Cortex of kidney (tissue), 1 donor: ENCODE measurements around the gene TNRC6B.

ENCODE experiments used
- DNase-seq: peaks from one replicate; lab custom pipeline; 2025; lab: John Stamatoyannopoulos, UW

Gene TNRC6B

GRCh38 chr22:40240686-40241085 is 63.0 kb downstream of the TNRC6B start:
- DNase-seq: no peak

DNA sequence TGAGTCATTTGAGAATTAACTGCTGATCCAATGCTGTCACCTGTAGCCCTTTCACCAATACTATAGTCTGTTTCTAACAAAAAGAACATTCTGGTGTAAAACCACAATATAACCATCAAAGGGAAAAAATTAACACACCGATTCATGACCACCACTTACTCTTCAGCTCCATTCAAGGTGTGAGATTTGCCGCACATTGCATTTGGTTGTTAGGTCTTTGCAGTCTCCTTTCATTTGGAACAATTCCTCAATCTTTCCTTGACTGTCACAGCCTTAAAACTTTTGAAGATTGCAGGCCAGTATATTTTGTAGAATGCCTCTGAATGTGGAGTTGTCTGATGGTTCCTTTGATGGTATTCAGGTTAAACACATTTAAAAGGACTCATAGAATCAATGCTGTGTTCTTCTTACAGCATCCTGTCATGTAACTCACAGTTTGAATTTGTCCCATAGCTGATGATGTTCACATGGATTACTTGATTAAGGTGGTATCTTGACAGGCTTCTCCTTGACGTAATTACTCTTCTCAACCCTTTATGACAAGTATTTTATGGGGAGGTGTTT is 63.6 kb downstream of the TNRC6B start:
- no peak for DNase-seq

GRCh38 chr22:40243891-40244290 is 66.2 kb downstream of the TNRC6B start:
- DNase-seq: no peak

DNA sequence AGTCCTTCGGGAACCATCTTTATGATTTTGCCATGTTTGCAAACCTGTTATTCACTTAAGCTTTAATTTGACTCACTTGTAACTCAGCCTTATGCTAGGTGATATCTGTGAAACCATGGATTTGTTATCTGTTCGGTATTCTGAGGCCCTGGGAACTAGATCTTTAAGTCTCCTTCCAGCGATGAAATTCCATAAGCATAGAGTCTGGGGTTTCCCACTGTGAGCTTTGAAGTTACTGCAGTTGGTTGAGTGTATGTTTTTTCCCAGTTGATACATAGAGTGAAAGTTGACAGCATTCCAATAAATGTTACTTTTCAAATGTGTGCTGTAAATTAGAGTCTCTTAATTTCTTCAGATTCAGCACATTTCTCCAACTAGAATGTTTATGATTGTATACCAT is 66.9 kb downstream of the TNRC6B start:
- DNase-seq: no peak

DNA sequence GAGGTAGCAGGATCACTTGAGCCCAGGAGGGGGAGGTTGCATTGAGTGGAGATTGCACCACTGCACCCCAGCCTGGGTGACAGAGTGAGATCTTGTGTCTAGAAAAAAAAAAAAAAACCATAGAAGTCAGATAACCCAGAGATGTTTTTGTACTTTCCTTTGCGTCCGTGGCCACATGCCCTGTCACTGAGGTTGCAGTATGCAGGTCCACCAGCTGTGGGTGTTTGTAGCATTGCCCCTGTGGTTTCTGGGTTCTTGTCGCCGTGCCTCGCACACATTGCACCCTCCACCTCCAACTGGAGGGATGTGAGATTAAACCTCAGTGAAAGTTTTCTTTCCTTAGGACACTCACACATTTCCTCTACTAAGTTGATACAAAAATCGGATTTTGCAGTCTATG is 70.3 kb downstream of the TNRC6B start:
- no peak for DNase-seq

GRCh38 chr22:40249286-40249685 is 71.6 kb downstream of the TNRC6B start:
- DNase-seq: no peak

- DNase-seq: no peak
These were observed 72.9 kb downstream of the TNRC6B start for GRCh38 chr22:40250608-40251007.

- no peak for DNase-seq
These were observed 73.4 kb downstream of the TNRC6B start for GRCh38 chr22:40251106-40251505.

DNA sequence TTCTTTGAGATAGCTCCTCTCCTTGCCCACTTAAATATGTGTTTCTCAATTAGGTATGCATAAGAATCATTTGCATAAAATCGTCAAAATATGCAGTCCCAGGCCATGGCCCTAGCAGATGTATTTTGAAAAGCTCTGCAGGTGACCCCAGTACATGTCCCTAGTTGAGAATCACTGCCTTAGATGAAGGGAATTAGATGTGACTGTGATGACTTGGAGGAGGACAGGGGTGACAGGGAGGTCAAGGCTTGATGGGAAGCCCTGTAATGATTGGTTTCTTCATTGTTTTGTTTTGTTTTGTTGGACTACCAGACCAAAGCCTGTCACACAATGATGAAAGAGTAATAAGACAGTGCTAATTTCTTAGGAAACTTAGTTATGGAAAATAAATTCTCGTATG is 74.4 kb downstream of the TNRC6B start:
- DNase-seq: no peak

- DNase-seq: no peak
These were observed 78.8 kb downstream of the TNRC6B start for GRCh38 chr22:40256516-40256915.

DNA sequence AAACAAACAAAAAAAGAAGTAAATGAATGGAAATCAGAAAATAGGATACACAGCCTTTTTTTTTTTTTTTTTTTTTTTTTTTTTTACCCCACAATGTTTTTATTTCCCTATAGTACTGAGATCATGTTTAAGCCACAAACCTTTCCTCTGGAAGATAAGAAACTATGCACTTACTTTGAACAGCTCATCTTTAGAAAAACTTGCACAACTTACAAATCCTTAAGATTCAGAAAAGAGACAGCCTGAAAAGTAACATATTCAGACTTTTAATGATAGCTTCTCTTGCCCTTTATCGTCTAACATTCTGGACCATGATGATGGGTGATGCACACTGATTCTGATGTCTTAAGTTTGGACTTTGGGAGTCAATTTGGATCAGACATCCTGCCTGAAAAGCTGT is 80.3 kb downstream of the TNRC6B start:
- DNase-seq: no peak

DNA sequence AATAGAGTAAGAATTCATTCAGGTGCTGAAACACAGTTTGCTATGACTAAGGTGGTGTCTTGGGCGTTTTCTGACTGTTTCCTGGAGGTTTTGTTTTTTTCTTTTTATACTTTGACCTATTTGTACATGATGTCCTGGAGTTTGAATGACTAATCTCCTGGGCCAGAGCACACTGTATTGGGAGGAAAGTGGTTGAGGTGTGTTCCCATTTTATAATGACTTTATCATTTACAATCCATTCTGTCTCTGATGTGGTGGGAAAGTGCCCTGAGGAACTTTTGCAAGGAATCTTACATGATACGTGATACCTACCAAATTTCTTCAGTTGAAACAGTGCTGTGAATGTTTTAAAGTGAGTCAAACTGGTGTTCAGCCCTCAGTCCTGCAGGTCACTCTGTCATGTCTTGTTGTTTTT is 80.8 kb downstream of the TNRC6B start:
- no peak for DNase-seq

GRCh38 chr22:40261783-40262182 is 84.1 kb downstream of the TNRC6B start:
- DNase-seq: no peak

DNA sequence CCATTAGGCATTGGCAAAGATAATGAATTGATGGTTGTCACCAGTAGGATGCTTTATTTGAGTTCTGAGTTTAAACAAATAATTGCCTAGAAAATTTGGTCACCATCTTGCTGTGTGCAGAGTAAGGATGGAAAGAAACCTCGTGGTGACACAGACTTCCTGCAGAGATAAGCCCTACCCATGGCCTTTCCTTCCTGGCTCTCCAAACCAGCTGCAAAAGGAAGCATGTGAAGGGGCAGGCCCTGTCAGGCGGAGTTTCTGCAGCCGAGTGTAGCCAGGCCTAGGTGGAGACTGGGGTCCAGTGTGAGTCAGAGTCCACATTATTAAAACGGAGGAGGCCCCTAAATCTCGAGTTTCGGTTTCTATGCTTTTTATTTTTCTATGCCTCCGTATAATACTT is 85.5 kb downstream of the TNRC6B start:
- DNase-seq: no peak

DNA sequence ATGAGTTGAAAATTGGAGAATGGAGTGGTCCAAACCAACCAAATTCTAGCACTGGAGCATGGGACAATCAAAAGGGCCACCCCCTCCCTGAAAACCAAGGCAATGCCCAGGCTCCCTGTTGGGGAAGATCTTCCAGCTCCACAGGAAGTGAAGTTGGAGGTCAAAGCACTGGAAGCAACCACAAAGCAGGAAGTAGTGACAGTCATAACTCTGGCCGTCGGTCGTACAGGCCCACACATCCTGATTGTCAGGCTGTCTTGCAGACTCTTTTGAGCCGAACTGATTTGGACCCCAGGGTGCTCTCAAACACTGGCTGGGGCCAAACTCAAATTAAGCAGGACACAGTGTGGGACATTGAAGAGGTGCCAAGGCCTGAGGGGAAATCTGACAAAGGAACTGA is 88.1 kb downstream of the TNRC6B start:
- no peak for DNase-seq

GRCh38 chr22:40270031-40270430 is 92.3 kb downstream of the TNRC6B start:
- no peak for DNase-seq

- no peak for DNase-seq
These were observed 93.1 kb downstream of the TNRC6B start for GRCh38 chr22:40270748-40271373.

- no peak for DNase-seq
These were observed 93.7 kb downstream of the TNRC6B start for GRCh38 chr22:40271440-40271839.

DNA sequence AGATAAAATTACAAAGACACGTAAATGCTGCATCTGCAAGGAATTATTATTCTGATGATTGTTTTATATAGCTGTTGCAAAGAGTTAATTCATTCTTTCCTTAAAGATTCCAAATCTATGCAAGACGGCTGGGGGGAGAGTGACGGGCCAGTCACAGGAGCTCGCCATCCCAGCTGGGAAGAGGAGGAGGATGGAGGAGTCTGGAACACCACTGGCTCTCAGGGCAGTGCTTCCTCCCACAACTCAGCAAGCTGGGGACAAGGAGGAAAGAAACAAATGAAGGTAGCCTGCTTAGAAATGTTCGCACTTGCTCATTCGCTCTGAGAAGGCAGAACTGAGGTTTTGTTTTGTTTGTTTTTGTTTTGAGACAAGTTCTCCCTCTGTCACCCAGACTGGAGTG is 95.6 kb downstream of the TNRC6B start:
- DNase-seq: no peak

GRCh38 chr22:40276996-40277823 is 99.5 kb downstream of the TNRC6B start:
- no peak for DNase-seq

DNA sequence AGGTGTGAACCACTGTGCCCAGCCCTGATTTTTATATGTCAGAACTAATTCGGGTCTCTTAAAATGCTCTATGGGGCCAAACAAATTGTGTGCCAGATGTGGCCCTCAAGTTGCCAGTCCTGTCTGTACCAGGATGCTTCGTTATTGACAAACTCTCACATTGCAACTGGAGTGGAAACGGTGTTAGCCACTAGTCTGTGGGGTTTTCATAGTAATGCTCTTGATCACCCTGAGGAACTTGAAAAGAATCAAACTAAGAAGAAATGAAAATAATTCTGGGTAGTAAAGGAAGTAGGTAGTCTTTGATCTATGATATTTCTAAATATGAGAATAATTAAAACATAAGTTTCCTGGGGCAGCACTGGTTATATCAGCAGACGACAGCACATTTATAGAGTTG is 101.3 kb downstream of the TNRC6B start:
- DNase-seq: no peak

DNA sequence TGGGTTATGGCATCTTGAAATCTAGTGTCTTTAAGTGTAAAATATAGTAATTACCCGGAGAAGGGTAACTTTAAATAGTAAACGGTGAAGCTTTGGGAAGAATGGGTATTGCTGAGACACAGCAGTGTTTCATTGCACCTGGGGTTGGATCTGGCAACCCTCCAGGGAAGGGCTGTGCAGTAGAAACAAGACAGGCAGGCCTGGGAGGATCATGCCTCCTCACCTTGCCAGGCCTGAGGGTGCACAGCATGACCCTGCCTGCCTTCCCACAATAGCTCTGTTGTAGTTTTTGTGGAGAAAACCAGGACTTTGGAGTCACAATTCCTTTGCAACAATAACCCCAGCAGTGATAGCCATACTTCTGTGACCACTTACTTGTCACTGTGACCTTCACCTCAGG is 104.0 kb downstream of the TNRC6B start:
- DNase-seq: no peak

DNA sequence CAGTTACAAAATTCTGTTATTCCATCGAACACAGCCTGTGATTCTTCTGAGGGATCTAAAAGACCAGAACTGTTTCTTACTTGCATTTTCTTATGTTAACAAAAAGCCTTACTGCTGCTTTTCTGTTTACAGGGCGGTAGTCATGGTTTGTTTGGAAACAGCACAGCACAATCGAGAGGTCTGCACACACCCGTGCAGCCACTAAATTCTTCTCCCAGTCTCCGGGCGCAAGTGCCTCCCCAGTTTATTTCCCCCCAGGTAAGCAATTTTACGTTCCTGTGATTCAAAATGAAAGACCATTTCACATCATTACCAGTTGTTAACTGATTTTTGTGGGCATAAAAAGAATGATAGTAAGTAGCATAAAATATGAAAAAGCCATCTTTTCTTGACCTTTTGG is 107.8 kb downstream of the TNRC6B start:
- DNase-seq: no peak
